Fibroblast of lung (primary cell): ENCODE data around the gene ZNF182. TPM values are rescaled to one million over a fixed set of nuclear protein-coding genes. Genes with fewer than 3 reads are reported as not detected.

ENCODE experiments used
- DNase-seq, 2 donors: peaks; one replicate each; pipeline versions ENCODE4 v3.0.0 to v3.0.0-alpha.2; 2010; ENCODE audit warnings: low read depth in 2 of 2
- H2AFZ ChIP-seq: 2 replicates; pipeline ENCODE4 v1.5.1; 2012; ENCODE audit warnings: low read length, control low read depth, inconsistent platforms
- H3K27ac ChIP-seq: 2 replicates; pipeline ENCODE4 v1.5.1; 2011; ENCODE audit warnings: low read length, control low read depth; ENCODE audit not compliant: insufficient read depth
- H3K27me3 ChIP-seq: 2 replicates; pipeline ENCODE4 v1.5.1; 2011; ENCODE audit warnings: mild to moderate bottlenecking, low read length; ENCODE audit not compliant: control insufficient read depth, insufficient read depth
- H3K36me3 ChIP-seq: 2 replicates; pipeline ENCODE4 v1.5.1; 2011; ENCODE audit warnings: low read length; ENCODE audit not compliant: control insufficient read depth, insufficient read depth
- H3K4me1 ChIP-seq: 2 replicates; pipeline ENCODE4 v1.5.1; 2011; ENCODE audit warnings: low read length; ENCODE audit not compliant: control insufficient read depth, insufficient read depth; ENCODE audit errors: extremely low read depth
- H3K4me2 ChIP-seq: 2 replicates; pipeline ENCODE4 v1.5.1; 2011; ENCODE audit warnings: low read length, control low read depth; ENCODE audit not compliant: insufficient read depth; ENCODE audit errors: extremely low read depth
- H3K4me3 ChIP-seq, 4 experiments: fragments of 200-600 bp in 1 of 4; sonication (generic) in 1 of 4; replicated peaks in 1 of 4; 2 replicates each; pipeline ENCODE4 v1.5.1; 2011 to 2016; ENCODE audit warnings: low read length in 4 of 4, low read depth in 3 of 4, mild to moderate bottlenecking in 3 of 4, control low read depth in 2 of 4, inconsistent platforms in 1 of 4, mixed read lengths in 1 of 4; ENCODE audit not compliant: insufficient read depth in 1 of 4; ENCODE audit errors: control extremely low read depth in 1 of 4
- H3K79me2 ChIP-seq: 2 replicates; pipeline ENCODE4 v1.5.1; 2012; ENCODE audit warnings: mild to moderate bottlenecking, low read length, inconsistent platforms; ENCODE audit not compliant: control insufficient read depth, insufficient read depth
- H3K9ac ChIP-seq: 2 replicates; pipeline ENCODE4 v1.5.1; 2011; ENCODE audit warnings: mild to moderate bottlenecking, low read length, control low read depth; ENCODE audit not compliant: insufficient read depth
- H3K9me3 ChIP-seq: 2 replicates; pipeline ENCODE4 v1.5.1; 2012; ENCODE audit warnings: low read depth, low read length; ENCODE audit not compliant: control insufficient read depth, insufficient read depth
- H4K20me1 ChIP-seq: 2 replicates; pipeline ENCODE4 v1.5.1; 2011; ENCODE audit warnings: low read length; ENCODE audit not compliant: control insufficient read depth, insufficient read depth; ENCODE audit errors: extremely low read depth
- EZH2 ChIP-seq: IDR thresholded peaks from 2 replicates; pipeline ENCODE4 v1.5.1; 2012; ENCODE audit warnings: low read length, control low read depth, mild to moderate bottlenecking; ENCODE audit errors: missing control alignments
- polyA minus RNA-seq: library from RNA; depleted of rRNA, polyadenylated mRNA; stranded (reverse); fragments of >200 nt; gene quantifications from 2 replicates; pipeline ENCODE4 v1.2.3, GENCODE V29; 2011; ENCODE audit warnings: low replicate concordance
- polyA plus RNA-seq, 2 donors: library from polyadenylated mRNA; depleted of rRNA in 1 of 2; stranded (reverse) in 1 of 2; unstranded in 1 of 2; fragments of >200 nt; gene quantifications; 2 replicates each; pipeline ENCODE4 v1.2.1, GENCODE V29; 2011 to 2012; ENCODE audit warnings: missing spikeins in 1 of 2
- total RNA-seq: library from RNA; depleted of rRNA; stranded (reverse); fragments of >200 nt; gene quantifications from 2 replicates; pipeline ENCODE4 v1.2.1, GENCODE V29; 2014
- TF ChIP-seq, protein P1 (sequence below), 2 donors: IDR thresholded peaks in 1 of 2; conservative IDR thresholded peaks in 1 of 2; 1 replicate in 1 of 2; 2 replicates in 1 of 2; pipeline ENCODE4 v1.5.1; 2011 to 2012; ENCODE audit warnings: low read length in 2 of 2, control low read depth in 1 of 2, inconsistent platforms in 1 of 2, low read depth in 1 of 2, mild to moderate bottlenecking in 1 of 2

The ZNF182 gene
- total RNA-seq, result 3.6 and 4.5 TPM in 2 replicates
- 1.6 and 2.1 TPM in 2 replicates for polyA plus RNA-seq
- polyA plus RNA-seq (2012), result 1.5 and 2.1 TPM in 2 replicates
- 0.22 and 0.59 TPM in 2 replicates for polyA minus RNA-seq

DNA sequence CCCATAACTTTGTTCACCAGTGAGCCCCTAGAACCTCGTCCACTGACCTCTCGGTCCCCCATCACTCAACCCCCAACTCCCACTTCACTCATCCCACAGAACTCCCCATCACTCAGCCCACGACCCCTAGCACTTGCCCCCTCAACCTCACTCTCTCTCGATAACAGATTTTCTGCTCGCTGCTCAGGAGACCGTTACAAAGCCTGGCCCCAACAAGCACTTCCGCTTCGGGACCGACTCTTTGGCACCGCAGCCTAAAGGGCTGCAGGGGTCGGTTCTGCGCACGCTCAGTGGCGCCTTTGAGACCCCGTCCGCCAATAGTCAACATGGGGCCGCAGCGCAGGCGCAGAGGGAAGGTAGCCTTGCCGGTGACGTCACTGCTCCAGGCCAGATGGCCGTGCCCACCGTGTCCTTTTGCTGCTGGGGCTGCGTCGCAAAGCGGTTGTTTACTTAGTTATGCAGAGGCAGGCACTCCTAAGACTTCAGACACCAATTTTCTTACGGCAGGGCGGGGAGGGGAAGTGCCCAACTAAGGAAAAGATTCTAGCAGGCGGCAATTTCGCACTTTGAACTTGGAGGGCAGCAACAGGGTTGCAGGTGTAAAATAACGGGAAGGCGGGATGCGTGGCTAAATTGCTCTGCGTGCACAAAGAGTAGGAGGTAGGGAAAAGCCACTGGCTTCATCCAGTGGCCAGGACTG is at the start of gene ZNF182:
TSS of gene ZNF182 (minus strand) at position 232 of the 700 bp plus-strand sequence. CDS start 1,380 bp downstream, outside the sequence.
- peak within 1 kb of the TSS; percentile 69 for H3K27ac ChIP-seq
- TF ChIP-seq, protein P1, sequence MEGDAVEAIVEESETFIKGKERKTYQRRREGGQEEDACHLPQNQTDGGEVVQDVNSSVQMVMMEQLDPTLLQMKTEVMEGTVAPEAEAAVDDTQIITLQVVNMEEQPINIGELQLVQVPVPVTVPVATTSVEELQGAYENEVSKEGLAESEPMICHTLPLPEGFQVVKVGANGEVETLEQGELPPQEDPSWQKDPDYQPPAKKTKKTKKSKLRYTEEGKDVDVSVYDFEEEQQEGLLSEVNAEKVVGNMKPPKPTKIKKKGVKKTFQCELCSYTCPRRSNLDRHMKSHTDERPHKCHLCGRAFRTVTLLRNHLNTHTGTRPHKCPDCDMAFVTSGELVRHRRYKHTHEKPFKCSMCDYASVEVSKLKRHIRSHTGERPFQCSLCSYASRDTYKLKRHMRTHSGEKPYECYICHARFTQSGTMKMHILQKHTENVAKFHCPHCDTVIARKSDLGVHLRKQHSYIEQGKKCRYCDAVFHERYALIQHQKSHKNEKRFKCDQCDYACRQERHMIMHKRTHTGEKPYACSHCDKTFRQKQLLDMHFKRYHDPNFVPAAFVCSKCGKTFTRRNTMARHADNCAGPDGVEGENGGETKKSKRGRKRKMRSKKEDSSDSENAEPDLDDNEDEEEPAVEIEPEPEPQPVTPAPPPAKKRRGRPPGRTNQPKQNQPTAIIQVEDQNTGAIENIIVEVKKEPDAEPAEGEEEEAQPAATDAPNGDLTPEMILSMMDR (conservative IDR thresholded peaks at IDR 0.05 in 1 of 2, IDR thresholded peaks at IDR 0.05 in 1 of 2; ENCODE audit: low read depth in 1 of 2, low read length in 2 of 2), result no peak
- no peak for TF ChIP-seq EZH2
- H3K4me2 ChIP-seq, result peak within 1 kb of the TSS; percentile 71
- H4K20me1 ChIP-seq, result no peaks in the 10 kb centered on the region
- peak within 1 kb of the TSS; percentile 41 to 86 (median 66) for H3K4me3 ChIP-seq
- peak; percentile 79 to 87 for DNase-seq
- H3K9ac ChIP-seq, result peak within 1 kb of the TSS; percentile 41
- peak within 1 kb of the TSS; percentile 82 for H2AFZ ChIP-seq
- no peaks in the 10 kb centered on the region for H3K4me1 ChIP-seq
- no peaks in the 10 kb centered on the region for H3K9me3 ChIP-seq
- H3K27me3 ChIP-seq, result no peaks in the 10 kb centered on the region
- peaks cover 2% of the 10 kb centered on the region for H3K79me2 ChIP-seq
- no peaks in the 10 kb centered on the region for H3K36me3 ChIP-seq

DNA sequence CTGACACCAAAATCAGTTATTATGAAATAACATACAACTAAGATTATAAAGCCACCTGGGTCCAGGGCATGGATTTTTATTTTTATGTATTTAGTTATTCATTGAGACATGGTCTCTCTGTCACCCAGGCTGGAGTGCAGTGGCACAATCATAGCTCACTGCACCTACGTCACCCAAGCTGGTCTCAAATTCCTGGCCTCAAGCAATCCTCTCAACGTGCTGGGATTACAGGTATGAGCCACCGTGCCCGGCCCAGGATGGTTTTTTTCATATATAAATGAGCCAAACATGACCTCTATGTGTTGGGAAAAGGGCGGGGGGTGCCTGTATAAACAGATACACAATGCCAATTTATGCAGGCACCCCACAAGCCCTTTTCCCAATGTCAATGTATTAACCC is 43.1 kb upstream of the ZNF182 start:
- TF ChIP-seq, protein P1 (conservative IDR thresholded peaks at IDR 0.05 in 1 of 2, IDR thresholded peaks at IDR 0.05 in 1 of 2; ENCODE audit: low read depth in 1 of 2, low read length in 2 of 2), result no peak
- TF ChIP-seq EZH2, result no peak
- peaks cover 3% of the 10 kb centered on the region for H3K4me1 ChIP-seq
- no peak overlapping the region for H2AFZ ChIP-seq
- no peak overlapping the region for H3K9ac ChIP-seq
- no peaks in the 10 kb centered on the region for H4K20me1 ChIP-seq
- H3K4me2 ChIP-seq, result no peak overlapping the region
- no peak for DNase-seq
- H3K36me3 ChIP-seq, result no peaks in the 10 kb centered on the region
- H3K9me3 ChIP-seq, result no peaks in the 10 kb centered on the region
- no peaks in the 10 kb centered on the region for H3K79me2 ChIP-seq
- no peak overlapping the region for H3K4me3 ChIP-seq
- no peak overlapping the region for H3K27ac ChIP-seq
- H3K27me3 ChIP-seq, result no peaks in the 10 kb centered on the region

DNA sequence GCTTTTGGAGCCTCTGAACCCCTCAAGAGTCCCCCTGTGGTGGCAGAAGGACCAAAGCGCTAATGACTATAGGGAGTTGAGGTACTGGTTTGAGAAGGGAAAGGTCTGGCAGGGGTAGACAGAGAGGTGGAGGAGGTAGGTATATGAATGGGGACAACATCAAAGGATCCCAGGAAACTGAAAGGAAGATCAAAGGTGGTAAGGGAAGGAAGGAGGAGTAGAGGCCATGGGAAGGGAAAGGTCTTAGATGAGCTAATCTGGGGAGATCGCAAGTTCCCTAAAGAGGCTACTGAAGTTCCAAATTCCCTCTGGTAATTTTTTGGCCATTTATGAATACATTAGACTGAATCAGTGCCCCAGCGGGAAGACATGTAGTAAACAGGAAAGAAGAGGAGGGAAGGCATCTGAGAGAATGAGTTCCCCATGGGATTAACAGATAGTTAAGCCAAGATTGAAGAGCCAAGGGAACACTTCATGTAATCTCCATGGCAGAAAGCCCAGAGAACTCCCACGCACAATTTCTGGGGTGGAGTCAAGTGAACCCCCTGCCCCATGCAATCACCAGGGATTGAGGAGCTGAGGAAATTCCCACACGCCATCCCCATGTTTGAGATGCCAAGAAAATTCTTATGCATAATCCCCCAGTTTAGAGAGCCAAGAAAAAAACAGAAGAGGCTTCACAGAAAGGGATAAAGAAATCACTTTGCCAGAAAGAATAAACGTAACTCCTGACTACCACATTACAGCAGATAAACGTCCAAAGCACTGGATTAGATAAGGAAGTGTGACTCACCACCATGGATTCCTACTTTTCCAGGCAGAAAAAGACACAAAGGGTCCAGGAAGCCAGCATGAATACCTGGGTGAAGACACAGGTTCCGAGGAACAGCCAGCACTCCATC is 41.9 kb upstream of the ZNF182 start:
- no peaks in the 10 kb centered on the region for H3K27me3 ChIP-seq
- H3K9ac ChIP-seq, result no peak overlapping the region
- H4K20me1 ChIP-seq, result no peaks in the 10 kb centered on the region
- H3K36me3 ChIP-seq, result no peaks in the 10 kb centered on the region
- peak overlapping the region; percentile 20 for H3K27ac ChIP-seq
- TF ChIP-seq, protein P1 (conservative IDR thresholded peaks at IDR 0.05 in 1 of 2, IDR thresholded peaks at IDR 0.05 in 1 of 2; ENCODE audit: low read depth in 1 of 2, low read length in 2 of 2), result no peak
- no peak for TF ChIP-seq EZH2
- no peak overlapping the region for H3K4me3 ChIP-seq
- no peaks in the 10 kb centered on the region for H3K9me3 ChIP-seq
- DNase-seq, result peak; percentile 36 to 84
- H3K79me2 ChIP-seq, result no peaks in the 10 kb centered on the region
- H3K4me2 ChIP-seq, result no peak overlapping the region
- peaks cover 3% of the 10 kb centered on the region for H3K4me1 ChIP-seq
- H2AFZ ChIP-seq, result no peak overlapping the region
